GM19239 (cell line): ENCODE data around the gene TRIM9.
"Not testable (repeated sequence)": the region's sequence is repeated elsewhere in the genome, so short reads cannot be mapped to it uniquely, and the experiment has no call there.

Source experiments
- DNase-seq: peaks from one replicate; pipeline ENCODE4 v3.0.0; 2011; ENCODE audit warnings: low spot score; ENCODE audit not compliant: insufficient read length
- FAIRE-seq: peaks from 2 replicates; lab custom pipeline; 2011; peaks lifted over from hg19 to GRCh38; lab: Jason Lieb, UNC

Gene TRIM9

DNA sequence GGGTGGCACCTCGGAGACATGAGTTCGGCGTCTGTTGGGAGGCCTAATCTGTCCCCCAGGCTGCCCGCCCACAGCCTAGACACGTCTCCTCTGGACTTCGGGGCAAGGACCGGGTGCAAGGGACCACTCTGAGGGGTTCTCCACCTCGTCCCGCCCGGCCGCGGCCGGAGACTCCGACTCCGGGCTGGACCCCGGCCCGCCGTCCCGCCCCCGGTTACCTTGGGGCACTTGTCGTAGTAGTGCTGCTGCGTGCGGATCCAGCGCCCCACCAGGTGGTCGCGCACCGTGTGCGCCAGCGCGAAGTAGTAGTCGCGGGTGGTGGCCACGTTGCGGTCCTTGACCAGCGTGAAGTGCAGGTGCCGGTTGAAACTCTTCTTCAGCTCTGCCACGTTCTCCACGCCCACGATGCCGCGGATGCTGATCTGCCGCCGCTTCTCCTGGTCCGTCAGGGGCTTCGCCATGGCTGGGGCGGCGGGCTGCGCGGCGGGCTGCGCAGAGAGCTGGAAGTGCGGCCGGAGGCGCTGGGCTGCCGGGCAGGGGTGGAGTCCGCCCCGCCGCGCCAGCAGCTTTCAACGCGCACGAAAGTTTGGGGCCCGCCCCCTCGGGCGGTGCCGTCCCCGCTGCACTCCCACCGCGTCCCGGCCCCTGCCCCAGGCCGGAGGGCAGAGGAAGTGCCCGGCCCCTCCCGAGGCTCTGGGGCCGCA is 150.8 kb downstream of the TRIM9 start, which contains the start of gene PYGL:
Gene PYGL, minus strand, starts transcription at position 541 of the 704 bp plus-strand sequence. Its CDS starts 80 bp downstream, at position 461.
- FAIRE-seq (no peak), DNase-seq (peak; percentile 37)

DNA sequence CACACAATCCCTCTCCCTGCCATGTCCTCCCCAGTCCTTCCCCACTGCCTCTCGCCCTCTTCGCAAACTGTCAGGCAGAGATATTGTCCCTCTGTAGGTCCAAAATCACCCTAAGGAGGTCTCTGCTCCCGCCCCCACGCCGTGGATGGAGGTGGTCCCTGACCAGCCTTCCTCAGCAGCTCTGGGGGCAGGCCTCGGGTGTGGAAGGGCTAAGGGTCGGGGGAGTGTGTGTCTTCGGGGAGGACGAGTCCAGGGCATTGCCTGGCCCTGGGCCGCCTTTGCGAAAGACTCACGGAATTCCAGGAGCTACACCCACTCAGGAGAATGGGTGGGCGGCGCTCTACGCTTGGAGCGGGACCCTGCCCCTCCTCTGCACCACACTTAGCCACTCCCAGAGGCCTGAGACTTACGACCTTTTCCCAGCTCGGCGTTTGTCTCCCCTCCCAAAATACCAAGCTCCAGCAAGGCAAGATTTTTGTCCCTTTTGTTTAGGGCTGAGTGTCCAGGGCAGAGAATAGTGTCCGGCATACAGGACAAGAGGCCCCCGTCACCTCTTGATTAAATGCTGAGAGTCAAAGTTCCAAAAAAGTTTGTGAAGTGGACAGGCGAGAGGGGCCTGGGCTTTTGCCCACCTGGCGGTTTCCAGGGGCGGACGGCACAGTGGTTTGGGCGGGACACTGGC is 151.5 kb downstream of the TRIM9 start:
- FAIRE-seq: no peak
- no peak for DNase-seq

DNA sequence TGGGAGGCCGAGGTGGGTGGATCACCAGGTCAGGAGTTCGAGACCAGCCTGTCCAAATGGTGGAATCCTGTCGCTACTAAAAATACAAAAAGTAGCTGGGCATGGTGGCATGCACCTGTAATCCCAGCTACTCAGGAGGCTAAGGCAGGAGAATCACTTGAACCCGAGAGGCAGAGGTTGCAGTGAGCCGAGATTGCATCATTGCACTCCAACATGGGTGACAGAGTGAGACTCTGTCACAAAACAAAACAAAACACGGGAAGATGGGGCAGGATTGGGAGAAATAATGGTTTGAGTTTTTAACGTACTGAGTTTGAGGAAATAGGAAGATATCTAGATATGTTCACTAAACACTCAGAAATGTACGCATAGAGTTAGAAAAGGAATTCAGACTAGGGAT is 153.3 kb downstream of the TRIM9 start:
- not testable (repeated sequence) for DNase-seq

DNA sequence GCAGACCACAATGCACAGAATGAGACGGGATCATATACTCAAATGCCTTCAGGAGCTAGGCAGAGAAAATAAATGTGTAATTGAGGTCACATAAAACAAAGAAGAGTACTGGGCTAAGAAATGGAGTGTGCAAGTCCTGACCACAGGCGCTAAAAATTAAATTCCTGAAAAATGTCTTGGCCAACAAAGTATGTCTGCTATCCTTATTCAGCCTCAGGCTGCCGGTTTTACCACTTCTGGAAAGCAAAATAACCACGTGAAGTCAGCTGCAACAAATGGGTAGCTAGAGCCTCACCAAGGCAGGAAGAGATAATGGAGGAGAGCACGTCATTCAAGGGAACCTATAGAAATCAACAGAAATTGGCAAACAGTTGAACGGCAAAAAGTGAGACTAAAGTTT is 153.8 kb downstream of the TRIM9 start:
- DNase-seq (no peak), FAIRE-seq (no peak)

More for the DNA sequence above, 153.3 kb downstream of the TRIM9 start:
- FAIRE-seq: not testable (repeated sequence)

DNA sequence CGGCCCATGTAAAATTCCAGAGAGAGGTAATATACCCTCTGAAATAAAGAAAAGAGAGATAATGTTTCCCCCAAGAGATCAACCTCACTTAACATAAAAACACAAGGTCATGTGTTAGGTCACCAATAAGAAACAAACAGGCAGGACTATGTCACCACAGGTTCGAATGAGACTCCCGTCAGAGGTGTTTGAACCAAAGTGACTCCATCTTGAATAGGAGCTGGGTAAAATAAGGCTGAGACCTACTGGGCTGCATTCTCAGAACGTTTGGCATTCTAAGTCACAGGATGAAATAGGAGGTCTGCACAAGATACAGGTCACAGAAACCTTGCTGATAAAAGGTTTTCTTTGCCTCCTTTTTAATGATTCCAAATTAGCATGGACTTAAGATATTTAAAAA is 157.1 kb downstream of the TRIM9 start:
- FAIRE-seq (no peak), DNase-seq (no peak)

DNA sequence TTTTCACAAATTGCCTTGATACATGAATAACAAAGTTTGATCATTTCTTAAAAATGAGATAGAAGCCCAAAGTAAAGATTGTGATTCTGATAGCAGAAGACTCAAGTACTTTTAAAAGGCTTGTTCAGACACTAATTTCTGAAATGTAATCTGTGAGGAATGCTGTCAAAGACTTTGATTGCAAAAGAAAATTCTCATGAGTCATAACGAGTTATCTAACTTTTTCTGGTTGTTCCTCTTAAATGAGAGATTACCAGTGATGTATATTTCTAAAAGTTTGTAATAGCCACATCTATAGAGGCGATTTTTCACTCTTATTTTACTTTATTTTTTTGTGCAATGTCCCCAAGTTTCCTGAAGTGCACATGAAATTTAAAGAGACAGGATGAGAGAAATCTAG is 157.6 kb downstream of the TRIM9 start:
- FAIRE-seq: no peak
- DNase-seq: no peak

DNA sequence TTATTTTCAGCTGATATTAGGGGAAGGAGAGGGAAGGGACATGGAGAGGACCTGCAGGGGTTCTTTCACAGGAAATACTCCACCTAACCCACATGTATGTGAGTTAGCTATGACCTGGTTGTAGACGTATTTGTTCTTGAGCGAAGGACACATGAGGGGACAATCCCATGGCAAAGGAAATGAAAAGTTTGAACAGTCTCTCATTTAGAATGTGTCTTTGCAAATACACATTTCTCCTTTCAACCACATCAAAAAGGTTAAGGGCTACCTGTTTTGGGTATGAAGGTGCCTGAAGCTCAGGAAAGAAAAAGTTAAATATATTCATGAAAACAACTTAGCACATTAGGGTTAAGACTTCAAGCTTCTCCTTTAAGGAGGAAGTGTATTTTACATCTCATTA is 158.0 kb downstream of the TRIM9 start:
- FAIRE-seq (no peak), DNase-seq (no peak)

DNA sequence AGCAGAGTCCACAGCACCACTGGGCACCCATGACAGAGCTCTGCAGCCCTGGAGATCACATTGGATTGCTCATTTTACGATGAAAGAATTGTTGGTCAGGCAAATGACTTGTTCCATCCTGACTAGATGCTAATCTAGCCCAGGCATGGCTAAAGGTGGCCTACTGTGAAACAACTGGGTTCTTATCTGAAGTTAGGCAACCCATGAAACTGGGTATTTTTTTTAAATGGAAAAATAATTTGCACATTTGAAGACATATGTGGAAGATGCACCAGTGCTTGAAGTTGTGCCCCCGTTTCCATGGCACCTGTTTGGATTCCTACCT is 158.9 kb downstream of the TRIM9 start:
- FAIRE-seq: no peak
- no peak for DNase-seq

DNA sequence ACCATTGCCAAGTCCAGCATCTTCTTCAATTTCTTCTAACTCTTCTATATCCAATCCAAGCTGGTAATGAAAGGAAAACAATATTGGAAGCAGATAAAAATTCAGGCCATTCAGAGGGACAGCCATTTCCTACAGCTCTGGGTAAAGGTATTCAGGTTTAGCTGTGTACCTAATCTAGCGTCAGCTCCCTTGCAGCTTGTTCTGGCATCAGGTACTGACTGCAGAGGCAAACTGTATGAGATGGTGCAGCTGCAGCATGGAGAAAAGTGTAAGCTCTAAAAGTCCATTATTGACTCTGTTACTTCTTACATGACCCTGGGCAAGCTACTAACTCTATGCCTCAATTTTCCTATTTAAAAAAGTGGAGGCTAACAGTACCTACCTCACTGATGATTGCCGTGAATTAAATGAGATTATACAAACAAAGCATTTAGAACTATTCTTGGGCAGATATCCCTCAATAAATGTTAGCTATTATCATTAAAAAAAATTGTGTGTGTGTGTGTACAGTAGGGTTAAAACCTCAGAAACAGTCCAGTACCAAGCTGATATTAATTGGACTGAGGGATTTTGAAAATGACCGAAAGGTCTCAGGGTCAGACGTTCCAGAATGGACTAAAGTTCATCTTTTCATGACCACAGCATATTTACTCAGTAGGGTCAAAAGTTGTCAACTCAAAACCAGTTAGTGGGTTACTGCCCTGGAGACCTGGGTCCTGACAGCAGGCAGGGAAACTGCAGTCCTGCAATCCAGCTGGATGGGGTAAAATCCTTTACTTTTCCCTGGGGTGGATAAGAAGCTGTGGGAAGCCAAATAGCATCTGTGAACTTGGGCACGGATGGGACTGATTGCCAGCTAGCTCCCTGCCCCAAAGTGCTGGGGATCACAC is 159.5 kb downstream of the TRIM9 start:
- FAIRE-seq (no peak), DNase-seq (no peak)

DNA sequence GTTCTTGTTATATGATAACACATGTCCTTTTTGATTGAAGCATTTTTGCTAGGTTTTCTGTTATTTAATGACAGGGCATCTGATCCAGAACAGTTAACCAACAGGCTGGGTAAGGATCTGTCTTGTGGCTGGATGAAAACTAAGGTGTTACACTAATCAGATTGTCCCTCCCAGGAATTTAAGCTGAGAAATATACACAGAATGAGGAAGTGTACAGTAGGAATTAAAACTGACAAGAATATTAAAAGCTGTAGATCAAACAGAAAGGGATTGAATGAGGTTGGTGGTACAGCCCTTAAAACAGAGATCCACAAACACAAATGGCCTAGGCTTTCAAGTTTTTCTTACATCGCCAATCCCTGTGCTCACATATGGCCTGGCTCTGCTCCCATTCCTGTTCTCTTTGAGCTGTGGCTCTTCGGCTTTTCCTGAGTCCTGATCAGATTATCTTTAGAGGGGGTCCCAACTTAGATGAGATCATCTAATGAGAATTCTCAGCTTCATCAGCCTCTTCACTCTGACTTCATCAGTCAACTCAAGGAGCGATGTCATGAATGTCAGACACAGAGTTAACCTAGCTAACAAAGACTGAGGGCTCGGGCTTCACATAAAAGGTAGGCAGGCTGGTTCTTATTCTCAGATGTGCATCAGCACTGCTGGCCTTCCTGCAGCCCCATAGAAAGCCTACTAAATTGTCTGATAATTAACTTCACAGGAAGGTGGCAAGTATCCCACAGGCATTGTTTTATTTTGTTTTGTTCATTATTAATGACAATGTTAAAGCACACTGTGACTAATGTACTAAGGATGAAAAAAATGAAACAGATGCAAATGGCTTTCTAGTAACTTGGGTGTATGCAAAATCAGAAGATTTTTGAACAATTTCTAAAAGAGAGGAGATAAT is 162.1 kb downstream of the TRIM9 start:
- no peak for DNase-seq
- FAIRE-seq: no peak

DNA sequence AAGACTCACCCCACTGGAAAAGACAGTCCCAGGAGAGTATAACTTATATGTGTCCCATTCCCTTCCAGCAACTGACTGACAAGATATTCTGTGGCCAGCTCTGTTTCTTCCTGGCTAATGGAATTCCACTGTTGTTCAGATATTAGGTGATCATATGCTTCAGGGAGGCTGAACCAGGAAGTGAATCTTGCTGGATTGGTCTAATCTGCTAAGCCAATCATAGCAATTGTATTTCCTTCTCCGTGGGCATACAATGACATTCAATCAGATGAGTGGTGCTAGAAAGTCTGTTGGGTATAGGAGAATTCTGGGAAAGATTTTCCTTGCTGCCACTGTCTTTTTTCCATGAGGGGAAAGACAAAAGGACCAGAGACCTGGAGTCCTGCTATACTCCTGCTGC is 162.7 kb downstream of the TRIM9 start:
- no peak for DNase-seq
- FAIRE-seq: no peak

DNA sequence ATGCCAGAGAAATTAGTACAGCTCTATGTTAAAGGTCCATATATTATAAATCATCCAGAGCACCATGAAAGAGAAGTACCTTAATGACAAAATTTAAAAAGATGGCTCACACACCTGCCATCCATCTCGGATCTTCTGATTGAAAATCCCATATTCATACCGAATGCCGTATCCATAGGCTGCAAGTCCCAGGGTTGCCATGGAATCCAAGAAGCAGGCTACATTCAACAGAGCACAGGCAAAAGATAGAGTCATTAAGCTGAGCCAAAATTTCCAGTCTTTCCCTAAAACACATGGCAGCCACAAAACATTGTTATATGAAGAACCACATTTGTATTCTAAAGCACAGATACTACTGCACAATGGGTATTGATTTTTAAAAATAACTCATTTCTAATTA is 163.3 kb downstream of the TRIM9 start:
- FAIRE-seq (no peak), DNase-seq (no peak)

DNA sequence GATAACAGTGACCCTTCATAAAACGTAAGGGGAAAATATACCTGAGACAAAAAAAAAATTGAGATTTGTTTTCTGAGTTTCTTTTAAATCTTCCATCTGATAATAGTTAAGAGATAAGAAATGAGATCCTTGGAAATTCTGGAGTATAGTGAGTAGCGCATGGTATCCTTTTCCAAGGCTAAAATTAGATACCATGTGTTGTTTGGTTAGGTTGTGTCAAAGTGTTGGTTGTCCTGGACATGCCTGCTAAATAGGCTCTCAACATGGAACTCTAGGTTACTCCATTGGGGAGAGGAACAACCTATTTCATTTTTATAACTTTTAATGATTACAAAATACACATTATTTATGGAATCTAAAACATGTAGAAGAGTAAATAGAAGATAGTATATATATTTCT is 165.4 kb downstream of the TRIM9 start:
- DNase-seq: no peak
- FAIRE-seq: no peak

DNA sequence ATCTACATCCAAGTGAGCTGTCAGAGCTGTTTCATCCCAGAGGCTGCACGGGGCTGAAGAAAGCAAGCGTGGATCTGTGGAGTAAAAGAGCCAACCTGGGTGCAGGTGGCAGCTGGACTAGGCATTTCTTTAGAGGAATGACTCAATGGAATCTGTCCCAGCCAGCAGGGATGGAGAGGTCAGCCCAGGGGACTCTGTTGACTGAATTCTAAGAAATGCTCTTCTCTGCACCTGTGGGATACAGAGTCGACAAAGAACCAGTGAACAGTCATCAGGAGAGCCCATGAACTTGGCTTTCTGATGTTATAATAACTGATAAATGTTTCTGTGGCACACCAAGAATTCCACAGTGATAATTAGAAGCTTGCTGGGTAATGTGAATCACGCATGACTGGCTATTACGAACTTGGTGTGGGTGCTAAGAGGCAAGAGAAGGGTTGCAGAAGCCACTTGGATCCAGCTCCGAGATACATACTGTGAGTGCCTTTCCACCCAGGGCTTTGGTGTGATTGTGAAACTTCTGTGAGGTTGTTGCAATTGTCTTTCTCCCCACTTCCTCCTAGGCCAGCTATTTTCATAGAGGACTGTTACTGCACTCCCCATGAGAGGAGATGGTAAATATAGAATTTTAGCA is 166.8 kb downstream of the TRIM9 start:
- FAIRE-seq (no peak), DNase-seq (no peak)

DNA sequence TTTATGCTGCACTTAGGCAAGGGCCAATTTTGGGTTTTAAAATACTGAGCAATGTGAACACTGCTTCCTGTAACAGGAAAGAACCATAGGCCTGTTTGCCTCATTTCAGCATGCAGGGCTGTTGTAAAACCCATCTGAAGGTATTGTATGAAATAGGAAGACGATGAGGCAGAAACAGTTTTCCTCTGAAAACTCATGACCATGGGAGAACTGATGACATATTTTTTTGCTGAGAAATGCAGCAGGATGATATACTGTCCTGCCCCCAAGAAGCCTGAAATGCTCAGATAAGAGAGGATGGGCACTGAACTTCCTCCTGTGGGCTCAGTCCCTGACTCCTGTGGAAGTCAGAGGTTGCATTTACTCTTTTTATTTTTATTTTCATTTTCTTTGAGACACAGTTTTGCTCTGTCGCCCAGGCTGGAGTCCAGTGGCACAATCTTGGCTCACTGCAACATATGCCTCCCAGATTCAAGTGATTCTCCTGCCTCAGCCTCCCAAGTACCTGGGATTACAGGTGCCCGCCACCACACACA is 168.0 kb downstream of the TRIM9 start:
- FAIRE-seq: no peak
- no peak for DNase-seq
